Small intestine (tissue), 7 donors: ENCODE measurements around the gene CASQ2. TPM values are rescaled to one million over a fixed set of nuclear protein-coding genes. Genes with fewer than 3 reads are reported as not detected.

Source experiments
- DNase-seq, 2 donors: peaks; one replicate each; pipeline versions ENCODE4 v3.0.0 to v3.0.0-alpha.2; 2013
- FAIRE-seq: peaks from 2 replicates; lab custom pipeline; 2012; peaks lifted over from hg19 to GRCh38; lab: Jason Lieb, UNC
- H3K27ac ChIP-seq, 3 donors: one replicate each; pipeline ENCODE4 v1.5.1; 2013; ENCODE audit warnings: low read length in 2 of 3, mild to moderate bottlenecking in 2 of 3, control low read depth in 1 of 3, inconsistent platforms in 1 of 3, low read depth in 1 of 3, moderate library complexity in 1 of 3
- H3K27me3 ChIP-seq, 3 donors: one replicate each; pipeline ENCODE4 v1.6.1; 2013; ENCODE audit warnings: low read length in 3 of 3, inconsistent platforms in 1 of 3; ENCODE audit not compliant: control insufficient read depth in 3 of 3, insufficient read depth in 3 of 3
- H3K36me3 ChIP-seq, 3 donors: one replicate each; pipeline ENCODE4 v1.6.1; 2013; ENCODE audit warnings: low read length in 3 of 3, inconsistent platforms in 1 of 3, low read depth in 1 of 3, mild to moderate bottlenecking in 1 of 3, moderate library complexity in 1 of 3; ENCODE audit not compliant: control insufficient read depth in 3 of 3, insufficient read depth in 2 of 3
- H3K4me1 ChIP-seq, 3 donors: one replicate each; pipeline ENCODE4 v1.6.1; 2013; ENCODE audit warnings: low read length in 2 of 3, inconsistent platforms in 1 of 3, low read depth in 1 of 3, mild to moderate bottlenecking in 1 of 3, moderate library complexity in 1 of 3; ENCODE audit not compliant: control insufficient read depth in 3 of 3, insufficient read depth in 2 of 3
- H3K4me3 ChIP-seq, 3 donors: one replicate each; pipeline ENCODE4 v1.5.1; 2013; ENCODE audit warnings: low read length in 3 of 3, control low read depth in 1 of 3, inconsistent platforms in 1 of 3, low read depth in 1 of 3, mild to moderate bottlenecking in 1 of 3, moderate library complexity in 1 of 3
- H3K9me3 ChIP-seq, 2 donors: one replicate each; pipeline ENCODE4 v1.6.1; 2013; ENCODE audit warnings: low read depth in 1 of 2, low read length in 1 of 2; ENCODE audit not compliant: control insufficient read depth in 2 of 2, insufficient read depth in 1 of 2
- WGBS, 3 donors: extraction: QIAGEN DNeasy Blood & Tissue Kit; methylation state at CpG; one replicate each; pipeline ENCODE4 v1.1.7; 2013; 5-methylcytosine and 5-hydroxymethylcytosine counted together
- polyA plus RNA-seq, 4 donors: library from polyadenylated mRNA; stranded (reverse) in 3 of 4; unstranded in 1 of 4; fragments of 200-250 nt in 3 of 4; fragments of 120-200 nt in 1 of 4; gene quantifications; one replicate each; pipeline versions ENCODE4 v1.2.1 to v1.2.3, GENCODE V29; 2013
- donor health status: healthy with polysubstance abuse.
- donor health status: control.
- donor health status: control.
- donor health status: Bipolar disorder and iron deficiency.
- donor health status: healthy.

CASQ2 gene
- polyA plus RNA-seq, 4 donors, result 0.22 to 5.9 (median 1.9) TPM

- Histone ChIP-seq H3K27me3 (no peaks in the 10 kb centered on the region), H3K9me3 (no peaks in the 10 kb centered on the region), H3K4me1 (no peaks in the 10 kb centered on the region), H3K27ac (no peak overlapping the region), H3K36me3 (no peaks in the 10 kb centered on the region), H3K4me3 (no peak overlapping the region)
- FAIRE-seq (no peak), DNase-seq (peak; percentile 71 to 83)
- 26 to 32% (median 26%) methylated on average over 10 of the region's 10 CpGs for WGBS, 3 donors
These were observed 3.4 kb upstream of the CASQ2 start for GRCh38 chr1:115771847-115772457.

DNA sequence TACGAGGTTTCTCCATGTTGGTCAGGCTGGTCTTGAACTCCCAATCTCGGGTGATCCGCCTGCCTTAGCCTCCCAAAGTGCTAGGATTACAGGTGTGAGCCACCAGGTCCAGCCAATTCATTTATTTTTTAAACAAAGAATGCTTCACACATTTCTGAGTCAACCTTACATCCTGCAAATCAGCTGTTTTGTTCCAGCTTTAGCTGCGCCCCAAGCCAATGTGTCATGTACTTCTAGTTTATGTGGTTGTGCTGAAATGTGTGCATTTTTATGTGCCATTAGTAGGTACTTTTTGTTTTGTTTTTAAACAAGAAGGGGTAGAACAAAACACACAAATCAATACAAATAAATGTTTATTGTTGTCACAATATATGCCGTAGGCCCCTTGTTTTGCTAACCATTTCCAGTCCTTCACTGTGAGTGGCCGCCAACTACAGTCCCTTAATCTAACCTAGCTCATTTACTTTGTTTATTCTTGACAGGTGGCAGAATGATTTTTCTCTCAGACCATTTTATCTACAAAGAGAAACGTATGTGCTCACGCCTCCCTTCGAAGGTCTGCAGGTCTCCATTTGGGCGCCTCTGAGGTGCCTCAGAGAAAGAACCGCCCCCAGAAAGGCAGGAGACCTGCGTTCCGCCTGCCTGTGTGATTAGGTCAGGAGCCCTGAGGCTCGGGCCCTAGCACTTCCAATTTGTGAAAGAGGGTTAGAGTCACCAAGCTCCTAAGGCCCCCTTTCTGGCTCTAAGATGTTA, 2.8 kb upstream of the CASQ2 start:
- H3K27me3 ChIP-seq, result no peaks in the 10 kb centered on the region
- no peak overlapping the region for H3K4me3 ChIP-seq
- no peaks in the 10 kb centered on the region for H3K4me1 ChIP-seq
- WGBS, 3 donors, result 33 to 57% (median 50%) methylated on average over 14 of the region's 14 CpGs
- no peaks in the 10 kb centered on the region for H3K36me3 ChIP-seq
- no peak overlapping the region for H3K27ac ChIP-seq
- DNase-seq, result peak in 1 of 2 donors; percentile 5
- no peaks in the 10 kb centered on the region for H3K9me3 ChIP-seq
- no peak for FAIRE-seq

DNA sequence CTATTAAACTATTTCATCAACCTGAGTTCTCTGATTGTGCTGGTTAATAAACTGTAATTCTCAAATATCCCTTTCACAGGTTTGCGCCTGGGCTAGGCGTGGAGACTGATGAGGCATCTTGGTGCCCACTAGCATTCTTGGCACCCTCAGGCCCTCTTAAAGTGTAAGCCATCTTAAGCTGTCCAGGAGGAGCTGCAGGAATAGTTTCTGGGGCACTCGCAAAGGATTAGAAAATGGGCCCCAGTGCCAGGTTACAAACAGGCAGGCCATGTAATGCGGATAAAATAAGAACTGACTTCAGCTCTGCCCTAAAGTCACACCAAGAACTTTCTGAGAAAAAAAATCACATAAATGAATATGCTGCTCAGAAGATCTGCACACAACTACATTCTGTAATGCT, 1.1 kb downstream of the CASQ2 start:
- H3K9me3 ChIP-seq, result no peaks in the 10 kb centered on the region
- no peaks in the 10 kb centered on the region for H3K36me3 ChIP-seq
- DNase-seq (no peak), FAIRE-seq (no peak)
- no peaks in the 10 kb centered on the region for H3K4me1 ChIP-seq
- 86 to 90% (median 88%) methylated on average over 4 of the region's 4 CpGs for WGBS, 3 donors
- H3K27me3 ChIP-seq, result no peaks in the 10 kb centered on the region
- no peak overlapping the region for H3K4me3 ChIP-seq
- no peak overlapping the region for H3K27ac ChIP-seq

DNA sequence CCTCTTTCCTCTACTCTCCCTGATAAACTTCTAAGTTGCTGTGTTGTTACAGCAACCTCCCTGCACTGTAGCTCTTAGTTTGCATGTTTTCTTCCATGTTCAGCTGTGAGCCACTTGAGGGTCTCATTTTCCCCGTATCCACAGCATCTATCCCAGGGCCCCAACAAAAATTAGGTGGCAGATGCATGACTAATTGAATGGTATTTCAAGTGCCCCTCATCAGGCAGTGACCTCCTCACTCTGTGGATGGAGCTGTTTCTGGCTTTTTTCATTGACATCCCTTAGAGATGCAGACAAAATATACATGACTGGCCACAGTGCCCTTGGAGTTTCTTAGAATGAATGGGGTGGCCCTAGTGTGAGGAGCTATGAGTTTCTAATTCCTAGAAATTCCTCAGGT, 3.4 kb downstream of the CASQ2 start:
- Histone ChIP-seq H3K9me3 (no peaks in the 10 kb centered on the region), H3K36me3 (no peaks in the 10 kb centered on the region), H3K4me1 (no peaks in the 10 kb centered on the region), H3K27ac (no peak overlapping the region), H3K27me3 (no peaks in the 10 kb centered on the region), H3K4me3 (no peak overlapping the region)
- no peak for DNase-seq
- FAIRE-seq, result no peak
- 16 to 57% (median 35%) methylated on average over 1 of the region's 1 CpG for WGBS, 3 donors

DNA sequence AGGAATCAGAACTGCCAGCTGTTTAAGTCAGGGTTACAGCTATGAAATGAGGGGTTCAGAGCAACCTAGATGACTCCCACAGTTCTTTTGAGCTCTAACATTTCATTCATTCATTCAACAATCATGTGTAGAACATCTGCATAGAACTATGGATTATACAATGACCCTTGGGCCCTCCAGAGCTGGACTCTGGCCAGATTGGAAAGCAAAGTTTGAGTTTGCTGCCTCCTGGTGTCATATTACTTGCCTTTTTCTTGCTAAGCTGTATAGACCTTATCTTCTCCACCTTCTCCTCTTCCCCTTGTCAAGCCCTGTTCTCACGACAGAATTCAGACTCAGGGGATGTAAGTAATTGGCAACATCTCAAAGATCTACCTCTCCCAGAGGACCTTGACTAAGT, 4.0 kb downstream of the CASQ2 start:
- Histone ChIP-seq H3K4me3 (no peak overlapping the region), H3K27me3 (no peaks in the 10 kb centered on the region), H3K9me3 (peaks cover 0 to 4% of the 10 kb centered on the region in 2 donors), H3K36me3 (no peaks in the 10 kb centered on the region), H3K4me1 (no peaks in the 10 kb centered on the region), H3K27ac (no peak overlapping the region)
- DNase-seq, result peak; percentile 48 to 77
- 6 to 17% (median 7%) methylated on average over 1 of the region's 1 CpG for WGBS, 3 donors
- no peak for FAIRE-seq

- H3K27ac ChIP-seq, result no peak overlapping the region
- FAIRE-seq, result no peak
- no peaks in the 10 kb centered on the region for H3K27me3 ChIP-seq
- peaks cover 0 to 6% of the 10 kb centered on the region in 2 donors for H3K9me3 ChIP-seq
- H3K4me3 ChIP-seq, result no peak overlapping the region
- H3K4me1 ChIP-seq, result no peaks in the 10 kb centered on the region
- DNase-seq, result no peak
- 88 to 95% (median 92%) methylated on average over 3 of the region's 3 CpGs for WGBS, 3 donors
- H3K36me3 ChIP-seq, result no peaks in the 10 kb centered on the region
These were observed 5.7 kb downstream of the CASQ2 start for GRCh38 chr1:115762779-115763178.

GRCh38 chr1:115761601-115762302, 6.8 kb downstream of the CASQ2 start:
- no peaks in the 10 kb centered on the region for H3K36me3 ChIP-seq
- FAIRE-seq, result no peak
- H3K4me1 ChIP-seq, result no peaks in the 10 kb centered on the region
- no peak overlapping the region for H3K27ac ChIP-seq
- DNase-seq, result peak in 1 of 2 donors; percentile 54
- H3K27me3 ChIP-seq, result no peaks in the 10 kb centered on the region
- H3K4me3 ChIP-seq, result no peak overlapping the region
- H3K9me3 ChIP-seq, result peaks cover 0 to 6% of the 10 kb centered on the region in 2 donors
- WGBS, 3 donors, result 67 to 76% (median 75%) methylated on average over 7 of the region's 7 CpGs

- H3K27ac ChIP-seq, result no peak overlapping the region
- H3K4me3 ChIP-seq, result no peak overlapping the region
- no peaks in the 10 kb centered on the region for H3K36me3 ChIP-seq
- peaks cover 0 to 6% of the 10 kb centered on the region in 2 donors for H3K9me3 ChIP-seq
- 15 to 74% (median 35%) methylated on average over 1 of the region's 1 CpG for WGBS, 3 donors
- no peak for DNase-seq
- H3K27me3 ChIP-seq, result no peaks in the 10 kb centered on the region
- FAIRE-seq, result no peak
- H3K4me1 ChIP-seq, result no peaks in the 10 kb centered on the region
These were observed 10.7 kb downstream of the CASQ2 start for GRCh38 chr1:115757856-115758255.
